HG02759 (cell line): ENCODE measurements around the gene ACSM6.
"Not testable (repeated sequence)": the region's sequence is repeated elsewhere in the genome, so short reads cannot be mapped to it uniquely, and the experiment has no call there.

Experiments
- ATAC-seq: cut with Tn5 transposase; IDR thresholded peaks from one replicate; pipeline ENCODE4 v1.9.1; 2021; ENCODE audit warnings: mild to moderate bottlenecking, moderate library complexity; ENCODE audit not compliant: unreplicated experiment

ACSM6 gene, protein sequence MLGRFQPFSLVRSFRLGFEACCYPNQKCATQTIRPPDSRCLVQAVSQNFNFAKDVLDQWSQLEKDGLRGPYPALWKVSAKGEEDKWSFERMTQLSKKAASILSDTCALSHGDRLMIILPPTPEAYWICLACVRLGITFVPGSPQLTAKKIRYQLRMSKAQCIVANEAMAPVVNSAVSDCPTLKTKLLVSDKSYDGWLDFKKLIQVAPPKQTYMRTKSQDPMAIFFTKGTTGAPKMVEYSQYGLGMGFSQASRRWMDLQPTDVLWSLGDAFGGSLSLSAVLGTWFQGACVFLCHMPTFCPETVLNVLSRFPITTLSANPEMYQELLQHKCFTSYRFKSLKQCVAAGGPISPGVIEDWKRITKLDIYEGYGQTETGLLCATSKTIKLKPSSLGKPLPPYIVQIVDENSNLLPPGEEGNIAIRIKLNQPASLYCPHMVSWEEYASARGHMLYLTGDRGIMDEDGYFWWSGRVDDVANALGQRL

DNA sequence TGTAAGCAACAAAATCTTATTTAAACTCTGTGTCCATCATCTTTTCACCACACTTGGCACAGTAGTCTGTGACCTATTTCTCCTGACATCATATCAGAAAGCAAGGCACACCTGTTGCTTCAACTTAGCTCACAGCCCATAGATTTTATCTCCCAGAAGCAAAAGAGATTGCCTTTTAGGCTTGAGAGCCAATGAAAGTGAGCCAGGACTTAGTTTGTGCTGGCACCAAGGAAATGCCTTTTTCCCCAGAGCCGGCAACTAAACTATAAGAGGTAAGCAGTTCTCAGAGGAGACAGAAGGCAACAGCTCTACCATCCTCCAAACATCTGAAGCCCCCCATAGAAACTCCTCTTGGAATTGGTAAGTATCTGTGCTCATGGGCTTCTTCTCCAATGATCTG lies at the start of gene ACSM6:
Gene ACSM6, plus strand, starts transcription at position 295 of the 400 bp plus-strand sequence. CDS start 248 bp downstream, outside the sequence.
- no peak for ATAC-seq

DNA sequence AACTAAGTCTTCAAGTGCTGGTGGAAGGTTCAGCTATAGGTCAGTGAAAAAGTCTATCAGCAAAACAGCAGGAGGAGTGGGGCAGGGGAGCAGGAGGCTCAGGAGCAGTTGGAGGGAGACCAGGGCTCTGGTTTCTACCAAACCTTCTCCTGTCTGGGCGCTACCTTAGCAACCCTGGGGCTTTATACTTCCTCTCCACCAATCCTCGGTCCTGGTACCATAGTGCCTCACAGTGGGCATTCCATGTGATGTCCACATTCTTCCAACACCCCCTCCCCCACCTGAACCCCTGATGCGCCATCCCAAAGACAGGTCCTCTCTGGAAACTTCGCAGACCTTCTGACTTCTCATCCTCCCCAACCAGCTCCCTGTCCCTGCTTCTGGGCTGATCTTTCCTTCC lies 25.3 kb upstream of the ACSM6 start:
- ATAC-seq = no peak

DNA sequence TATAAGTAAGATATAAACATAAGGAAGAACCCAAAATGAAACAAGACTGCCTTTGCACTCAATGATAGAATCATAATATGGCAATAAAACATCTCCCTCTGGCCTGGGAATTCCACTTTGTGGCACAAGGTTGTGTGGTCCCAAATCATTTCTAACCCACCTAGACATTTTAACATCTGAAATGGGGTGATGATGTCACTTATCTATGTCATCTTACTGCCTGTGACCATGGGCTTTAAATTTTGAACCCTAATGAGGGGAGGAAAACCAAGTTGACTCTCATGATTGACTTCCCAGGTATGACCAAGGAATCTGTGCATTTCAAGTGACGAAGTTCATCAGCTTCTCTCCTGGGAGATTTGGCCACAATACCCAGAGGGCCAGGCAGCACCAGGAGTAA lies 24.5 kb upstream of the ACSM6 start:
- ATAC-seq = no peak

DNA sequence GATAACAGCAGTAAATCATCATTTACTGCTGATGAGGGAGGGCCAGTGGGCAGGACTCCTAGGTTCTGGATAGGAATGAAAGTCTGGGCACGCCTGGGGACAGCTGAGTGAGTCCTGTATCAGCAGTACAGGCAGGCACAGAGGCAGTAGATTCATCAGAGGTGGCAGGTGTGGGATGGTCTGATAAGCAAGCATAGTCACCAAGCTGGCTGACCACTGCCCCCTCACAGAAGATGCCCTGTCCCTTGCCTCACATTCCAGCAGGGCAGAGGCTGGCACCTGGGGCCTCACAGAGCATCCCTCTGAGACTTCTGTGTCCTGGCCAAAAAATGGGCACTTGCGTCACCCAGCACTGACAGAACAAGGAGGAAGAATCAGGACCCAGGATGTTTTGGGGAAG lies 23.2 kb upstream of the ACSM6 start:
- ATAC-seq = no peak

DNA sequence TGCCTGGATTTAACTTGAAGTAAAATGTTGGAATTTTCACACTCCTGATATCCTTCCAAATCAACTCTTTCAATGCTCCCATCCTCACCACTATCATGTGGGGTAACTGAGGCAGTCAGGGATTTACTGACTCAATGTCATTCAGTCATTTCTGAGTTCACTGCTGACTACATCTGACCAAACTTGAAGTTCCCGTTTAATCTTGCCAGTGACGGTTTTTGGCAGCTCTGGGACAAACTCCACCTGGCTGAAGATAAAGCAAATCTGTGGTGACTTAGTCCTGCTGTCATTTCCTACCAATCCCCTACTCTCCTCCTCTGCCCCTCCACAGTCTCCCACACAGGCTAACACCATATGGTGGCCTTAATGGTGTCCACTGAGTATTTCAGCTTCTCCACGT lies 22.7 kb upstream of the ACSM6 start:
- ATAC-seq = no peak

DNA sequence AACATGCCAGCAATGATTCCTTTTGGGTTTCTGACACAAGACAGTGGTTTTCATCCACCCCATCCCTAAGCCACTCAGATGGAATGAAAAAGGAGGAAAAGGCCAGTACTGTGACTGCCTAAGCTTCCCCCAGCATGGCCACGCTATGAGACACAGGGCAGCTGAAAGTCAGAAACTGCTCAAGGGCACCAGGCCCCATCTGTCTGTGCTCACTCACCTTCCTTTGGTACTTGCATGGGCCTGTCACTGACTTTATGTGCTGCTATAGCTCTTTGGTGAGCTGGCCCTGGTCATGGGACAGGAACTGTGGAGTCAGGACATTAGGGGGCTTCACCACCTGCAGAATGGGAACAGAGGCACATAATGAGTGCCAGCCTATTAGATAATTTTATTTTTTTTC lies 21.2 kb upstream of the ACSM6 start:
- ATAC-seq = no peak

DNA sequence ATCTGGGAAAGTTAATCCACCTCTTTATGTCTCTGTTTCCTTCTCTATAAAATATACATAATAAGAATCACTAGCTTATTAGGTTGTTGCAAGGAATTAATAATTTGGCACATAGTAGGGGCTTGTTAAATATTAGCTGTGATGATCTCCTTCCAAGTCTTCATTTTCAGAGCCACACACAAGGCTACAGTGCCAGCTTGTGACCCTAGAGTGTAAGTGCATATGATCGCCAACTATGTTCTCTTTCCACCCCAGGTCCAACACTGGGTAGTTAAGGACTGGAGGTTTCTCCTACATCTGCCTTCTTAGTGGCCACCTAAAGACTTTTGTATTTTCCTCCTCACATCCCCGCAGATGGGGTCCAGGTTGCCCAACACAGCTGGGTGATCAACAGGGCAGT lies 17.9 kb upstream of the ACSM6 start:
- no peak for ATAC-seq

DNA sequence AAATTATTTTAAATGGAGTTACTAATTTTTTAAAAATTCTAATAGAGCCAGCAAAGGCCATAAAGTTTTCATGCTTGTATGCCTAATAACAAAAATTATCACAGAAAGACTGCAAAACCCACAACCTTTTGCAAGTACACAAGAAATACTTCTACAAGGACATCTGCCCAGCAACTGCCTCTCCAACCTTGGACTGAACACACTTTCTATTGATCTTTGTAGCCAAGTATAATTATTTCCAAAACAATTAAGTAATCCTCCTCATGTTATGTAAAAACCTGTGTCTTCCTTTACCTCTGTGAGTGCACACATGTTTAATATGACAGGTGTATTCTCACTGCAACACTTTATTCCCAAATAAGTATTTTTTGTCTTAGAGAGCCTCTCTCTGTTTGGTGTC lies 16.6 kb upstream of the ACSM6 start:
- ATAC-seq = no peak

DNA sequence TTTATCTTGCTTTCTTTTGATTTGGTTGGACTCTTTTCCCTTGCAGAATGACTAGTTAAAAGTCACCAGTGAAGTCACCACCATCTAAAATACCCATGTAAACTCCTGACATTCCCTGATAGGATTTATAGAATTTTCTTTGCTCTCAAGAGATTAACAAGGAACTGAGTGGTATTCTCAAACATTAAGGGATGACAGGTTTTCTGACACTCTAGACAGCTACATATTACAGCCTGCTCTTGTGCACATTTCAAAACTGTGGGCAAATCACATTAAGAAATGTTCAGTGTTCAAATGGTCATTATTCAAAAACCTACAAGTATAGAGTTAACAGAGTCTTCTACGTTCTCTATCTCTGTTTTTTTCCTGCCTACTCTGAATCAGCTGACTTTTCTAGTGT lies 15.8 kb upstream of the ACSM6 start:
- no peak for ATAC-seq

DNA sequence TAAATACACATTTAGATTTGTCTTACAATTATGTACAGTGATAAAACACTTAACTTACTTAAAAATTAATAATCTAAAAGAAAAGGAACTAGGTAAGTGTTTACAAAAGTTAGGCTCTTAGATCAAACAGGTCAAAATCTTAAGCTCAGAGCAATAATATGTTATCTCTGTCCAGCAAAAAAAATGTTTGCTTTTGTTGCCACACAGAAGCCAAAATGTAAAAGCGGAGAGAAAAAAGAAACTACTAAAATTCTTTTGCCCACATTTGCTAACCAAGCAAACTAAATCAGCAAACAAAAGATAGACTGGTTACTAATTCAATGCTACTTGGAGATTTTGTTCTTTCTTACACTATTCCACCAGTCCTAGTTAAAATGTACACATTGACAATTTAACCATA lies 15.2 kb upstream of the ACSM6 start:
- ATAC-seq = no peak

DNA sequence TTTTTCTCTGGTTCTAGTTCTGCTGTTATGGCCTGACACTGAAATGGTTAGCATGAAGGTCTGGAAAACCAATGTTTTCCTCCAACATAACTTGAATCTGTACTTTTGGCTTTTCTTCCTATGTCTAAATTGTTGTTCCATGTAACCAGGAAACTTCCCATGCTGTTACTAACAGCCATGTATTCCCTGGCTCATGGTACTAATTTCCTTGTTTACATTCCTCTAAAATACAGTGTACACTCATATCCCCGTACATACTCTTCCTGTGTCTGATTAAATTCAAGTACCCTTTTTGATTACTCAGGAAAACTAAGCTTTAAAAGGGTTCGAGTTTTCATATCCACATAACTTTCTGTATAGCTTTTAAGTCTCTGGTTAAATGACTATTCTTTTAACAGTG lies 12.3 kb upstream of the ACSM6 start:
- no peak for ATAC-seq

DNA sequence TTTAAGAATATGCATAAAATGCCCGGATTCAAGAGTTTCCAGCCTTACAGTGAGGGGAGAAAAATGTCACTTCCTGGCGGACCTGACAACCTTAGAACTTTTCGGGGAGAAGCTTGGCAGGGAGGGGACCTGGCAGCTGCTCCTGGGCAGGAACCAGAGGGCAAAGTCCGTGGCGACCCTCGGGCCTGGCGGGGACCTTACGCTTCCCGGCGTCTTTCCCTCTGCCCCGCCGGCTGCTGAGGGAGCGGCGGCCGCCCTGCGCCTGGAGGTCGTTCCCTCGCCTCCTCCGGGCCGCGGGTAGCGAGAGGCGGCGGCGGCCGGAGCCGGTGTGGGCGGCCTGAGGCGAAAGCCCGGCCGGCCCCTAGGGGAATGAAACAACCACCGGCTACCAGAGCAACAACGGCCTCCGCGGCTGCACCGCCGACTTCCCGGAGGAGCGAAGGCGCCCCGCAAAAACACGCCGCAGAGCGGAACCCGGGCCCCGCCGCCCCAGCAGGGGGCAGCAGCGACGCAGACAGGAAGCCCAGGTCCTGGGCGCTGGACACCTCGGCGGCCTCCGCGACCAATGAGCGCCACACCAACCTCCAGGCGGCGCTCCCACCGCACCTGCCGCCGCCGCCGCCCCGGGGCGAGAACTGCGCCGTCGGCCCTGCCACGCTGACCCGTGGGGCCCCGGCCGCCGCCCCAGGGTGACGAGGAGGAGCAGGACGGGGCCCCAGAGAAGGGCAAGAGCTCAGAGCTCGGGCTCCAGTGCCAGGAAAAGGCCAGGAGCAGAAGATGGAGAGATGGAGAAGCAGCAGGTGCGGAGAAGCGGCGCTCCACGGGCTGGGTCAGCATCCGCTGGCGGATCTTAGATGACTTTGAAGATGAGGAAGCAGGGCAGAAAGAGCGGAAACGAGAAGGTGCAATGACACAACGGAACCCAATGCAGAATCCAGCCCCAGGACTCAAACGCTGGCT lies 10.5 kb upstream of the ACSM6 start:
- peak; percentile 98 for ATAC-seq

DNA sequence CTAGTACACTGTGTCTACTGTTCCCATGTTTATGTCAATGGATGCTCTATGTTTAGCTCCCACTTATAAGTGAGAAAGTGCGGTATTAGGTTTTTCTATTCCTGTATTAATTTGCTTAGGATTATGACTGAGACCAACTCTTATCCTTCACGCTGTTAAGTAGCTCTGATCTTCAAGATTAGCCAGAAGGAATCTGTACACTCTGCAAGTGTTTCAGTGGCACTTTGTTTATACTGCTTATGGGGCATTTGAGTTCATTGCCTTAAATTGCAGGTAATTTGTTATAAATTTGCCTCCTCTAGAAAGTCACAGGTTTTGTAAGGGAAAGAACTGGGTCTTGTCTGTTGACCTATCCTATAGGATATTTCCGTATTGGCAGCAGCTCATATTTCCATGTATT lies 6.4 kb upstream of the ACSM6 start:
- no peak for ATAC-seq

DNA sequence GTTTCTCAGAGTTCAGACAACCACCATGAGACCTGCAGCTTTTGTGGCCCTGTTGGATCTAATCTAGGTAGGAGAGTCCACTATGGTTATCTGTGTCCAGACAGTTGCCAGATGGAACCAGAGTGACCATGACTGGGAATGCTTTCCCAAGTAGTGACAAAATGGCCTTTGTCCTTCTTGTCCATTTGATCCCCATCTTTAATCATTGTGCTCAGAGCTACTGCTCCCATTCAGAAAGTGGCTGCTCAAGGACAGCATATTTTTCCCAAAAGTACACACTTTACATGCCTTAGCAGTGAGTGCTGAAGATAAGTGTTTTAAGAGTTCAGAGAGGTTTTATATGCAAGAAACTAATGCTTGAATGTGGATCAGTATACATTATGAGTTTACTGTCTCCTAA lies 5.4 kb upstream of the ACSM6 start:
- ATAC-seq = no peak

DNA sequence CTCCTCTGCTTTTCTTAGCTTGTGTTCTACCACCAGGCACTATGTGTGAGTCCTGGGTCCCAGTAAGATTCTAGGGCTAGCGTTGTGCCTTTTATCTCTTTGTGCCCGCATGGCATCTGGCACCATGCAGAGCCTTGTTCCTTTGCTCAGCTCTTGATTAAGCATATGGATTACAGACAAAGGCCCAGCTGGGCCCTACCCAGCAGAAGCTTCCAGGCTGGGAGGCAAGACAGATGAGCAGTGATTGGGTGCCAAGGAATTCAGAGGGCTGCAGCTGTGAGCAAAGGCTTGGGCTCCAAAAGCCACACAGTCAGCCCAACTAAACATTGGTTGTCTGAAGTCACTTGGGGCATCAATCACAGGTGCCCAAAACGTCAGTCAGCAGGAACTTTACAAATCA lies 2.0 kb downstream of the ACSM6 start:
- ATAC-seq = no peak

DNA sequence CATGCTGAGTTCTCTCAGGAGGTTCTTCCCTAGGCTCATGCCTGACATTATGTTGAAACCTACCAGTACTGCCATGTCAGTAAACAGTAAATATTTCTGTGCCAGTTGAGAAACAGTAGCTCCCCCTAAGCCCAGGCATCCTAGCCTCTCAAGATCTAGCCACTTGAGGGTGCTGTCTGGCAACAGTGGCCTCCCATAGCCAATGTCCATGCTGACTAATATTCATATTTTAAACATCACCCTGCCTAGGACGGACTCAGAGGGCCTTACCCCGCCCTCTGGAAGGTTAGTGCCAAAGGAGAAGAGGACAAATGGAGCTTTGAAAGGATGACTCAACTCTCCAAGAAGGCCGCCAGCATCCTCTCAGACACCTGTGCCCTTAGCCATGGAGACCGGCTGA lies 7.7 kb downstream of the ACSM6 start:
- no peak for ATAC-seq

DNA sequence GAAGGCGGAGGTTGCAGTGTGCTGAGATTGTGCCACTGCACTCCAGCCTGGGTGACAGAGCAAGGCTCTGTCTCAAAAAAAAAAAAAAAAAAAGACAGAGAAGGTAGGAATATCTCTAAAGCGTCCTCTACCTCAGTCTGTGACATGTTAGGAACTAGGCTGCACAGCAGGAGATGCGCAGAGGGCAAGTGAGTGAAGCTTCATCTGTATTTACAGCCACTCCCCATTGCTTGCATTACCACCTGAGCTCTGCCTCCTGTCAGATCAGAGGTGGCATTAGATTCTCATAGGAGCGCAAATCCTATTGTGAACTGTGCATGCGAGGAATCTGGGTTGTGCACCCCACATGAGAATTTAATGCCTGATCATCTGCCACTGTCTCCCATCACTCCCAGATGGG lies 8.8 kb downstream of the ACSM6 start:
- not testable (repeated sequence) for ATAC-seq

DNA sequence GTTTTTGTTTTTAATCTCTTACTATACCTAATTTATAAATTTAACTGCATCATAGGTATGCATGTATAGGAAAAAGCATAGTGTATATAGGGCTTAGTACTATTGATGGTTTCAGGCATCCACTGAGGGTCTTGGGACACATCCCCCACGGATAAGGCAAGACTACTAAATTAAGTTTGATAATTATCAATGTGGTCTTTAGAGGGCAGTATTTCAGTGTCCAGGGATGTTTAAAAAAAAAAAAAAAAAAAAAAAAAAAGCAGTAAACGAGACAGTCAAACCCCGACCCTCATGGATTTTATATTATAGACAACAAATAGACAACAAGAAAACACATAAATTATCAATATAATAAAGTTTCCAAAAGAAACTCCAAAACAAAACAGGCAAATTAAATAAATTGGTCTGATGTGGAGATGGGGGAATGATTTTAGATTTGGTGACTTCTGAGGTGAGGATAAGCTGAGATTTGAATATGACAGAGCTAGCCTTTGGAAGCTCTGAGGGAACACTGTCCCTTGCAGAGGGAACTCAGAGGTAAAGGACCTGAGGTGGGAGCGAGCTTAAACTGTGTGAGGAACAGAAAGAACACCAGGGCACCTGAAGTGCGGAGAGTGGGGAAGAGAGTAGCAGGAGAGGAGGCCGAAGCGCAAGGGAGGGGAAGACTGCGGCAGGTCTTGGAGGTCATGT lies 14.8 kb downstream of the ACSM6 start:
- ATAC-seq = no peak

DNA sequence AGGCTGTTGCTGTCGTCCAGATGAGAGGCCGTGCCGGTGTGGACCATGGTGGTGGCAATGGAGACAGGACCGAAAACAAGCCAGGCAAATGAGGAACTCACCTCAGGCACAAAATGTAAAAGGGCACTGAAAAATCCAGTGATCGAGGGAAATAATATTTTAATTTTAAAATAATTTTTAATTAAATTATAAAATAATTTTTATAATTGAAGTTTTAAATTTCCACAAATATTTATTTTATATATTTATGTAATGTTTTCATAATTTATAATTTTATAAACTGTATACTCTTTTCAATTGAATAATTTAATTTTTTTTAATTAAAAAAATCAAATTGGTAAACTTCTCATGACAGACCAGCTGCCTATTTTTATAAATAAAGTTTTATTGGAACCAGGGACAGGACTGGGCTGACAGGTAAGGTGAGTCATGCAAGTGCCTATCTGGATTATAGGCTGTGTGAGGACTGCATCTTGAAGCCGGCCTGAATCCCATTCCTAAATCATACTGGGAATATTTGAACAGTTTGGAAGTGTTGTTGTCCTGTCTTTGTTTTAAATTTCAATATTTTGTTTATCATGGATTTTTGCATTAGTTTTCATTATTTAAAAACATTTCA lies 15.6 kb downstream of the ACSM6 start:
- no peak for ATAC-seq

DNA sequence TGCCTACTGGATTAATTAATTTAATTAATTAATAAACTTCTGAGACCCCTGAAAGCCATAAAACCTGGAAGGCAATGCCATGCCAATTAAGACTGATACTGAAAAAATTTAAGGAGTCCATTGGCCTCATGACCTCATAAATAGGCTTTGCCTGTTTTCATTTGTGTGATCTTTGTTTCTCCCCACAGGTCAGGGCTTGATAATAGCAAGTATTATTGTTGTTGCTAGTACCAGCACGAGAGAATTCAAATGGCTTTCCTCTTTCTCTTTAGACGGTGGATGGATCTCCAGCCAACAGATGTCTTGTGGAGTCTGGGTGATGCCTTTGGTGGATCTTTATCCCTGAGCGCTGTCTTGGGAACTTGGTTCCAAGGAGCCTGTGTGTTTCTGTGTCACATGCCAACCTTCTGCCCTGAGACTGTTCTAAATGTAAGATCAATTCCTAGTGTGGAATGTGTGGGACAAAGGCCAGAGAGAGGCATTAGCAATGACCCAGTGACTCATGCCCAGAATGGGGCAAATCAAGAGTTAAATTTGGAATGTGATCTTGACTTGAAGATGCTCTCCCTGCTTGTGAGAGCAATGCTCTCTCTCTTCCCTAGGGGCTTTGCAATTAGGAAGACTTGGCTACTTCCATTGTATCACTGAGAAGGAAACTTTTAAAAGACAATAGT lies 17.7 kb downstream of the ACSM6 start:
- ATAC-seq = no peak
